HepG2 (cell line): ENCODE data around the gene TNP2. TPM values are rescaled to one million over a fixed set of nuclear protein-coding genes. Genes with fewer than 3 reads are reported as not detected.

Experiments used
- AKAP8 ChIP-seq: sonication (generic); formaldehyde crosslinking; IDR thresholded peaks from 2 replicates; pipeline ENCODE4 v1.5.1; 2020; ENCODE audit warnings: mild to moderate bottlenecking, missing genetic modification reagents
- DMAP1 ChIP-seq: IDR thresholded peaks from 2 replicates; pipeline ENCODE4 v1.6.1; 2016
- ETV5 ChIP-seq: IDR thresholded peaks from 2 replicates; pipeline ENCODE4 v1.6.1; 2018; ENCODE audit warnings: missing biosample characterization, missing genetic modification reagents, inconsistent platforms, borderline replicate concordance
- FOXC1 ChIP-seq: sonication (generic); formaldehyde crosslinking; IDR thresholded peaks from 2 replicates; pipeline ENCODE4 v1.8.0; 2022; ENCODE audit warnings: mild to moderate bottlenecking, missing genetic modification reagents, borderline replicate concordance
- GLI4 ChIP-seq: sonication (generic); formaldehyde crosslinking; IDR thresholded peaks from 2 replicates; pipeline ENCODE4 v1.5.1; 2020; ENCODE audit warnings: missing genetic modification reagents, mild to moderate bottlenecking, moderate library complexity, borderline replicate concordance
- JUN ChIP-seq: sonication (generic); formaldehyde crosslinking; IDR thresholded peaks from 2 replicates; pipeline ENCODE4 v1.4.0; 2020; ENCODE audit warnings: mild to moderate bottlenecking, missing genetic modification reagents
- NONO ChIP-seq, 2 experiments: fragments of 450-650 bp in 1 of 2; sonication (generic) in 1 of 2; formaldehyde crosslinking in 1 of 2; IDR thresholded peaks in 1 of 2; conservative IDR thresholded peaks in 1 of 2; 2 replicates each; pipeline versions ENCODE4 v1.6.1 to v1.8.0; 2017 to 2022; ENCODE audit warnings: mild to moderate bottlenecking in 1 of 2, missing genetic modification reagents in 1 of 2, moderate library complexity in 1 of 2
- POGK ChIP-seq: sonication (generic); formaldehyde crosslinking; conservative IDR thresholded peaks from 2 replicates; pipeline ENCODE4 v1.8.0; 2022; ENCODE audit warnings: mild to moderate bottlenecking, moderate library complexity, missing genetic modification reagents
- POGZ ChIP-seq: sonication (generic); formaldehyde crosslinking; IDR thresholded peaks from 2 replicates; pipeline ENCODE4 v1.4.0; 2020; ENCODE audit warnings: mild to moderate bottlenecking, missing genetic modification reagents
- SAP130 ChIP-seq: IDR thresholded peaks from 2 replicates; pipeline ENCODE4 v1.6.1; 2016; ENCODE audit warnings: low read depth
- SKI ChIP-seq: fragments of 450-650 bp; IDR thresholded peaks from one replicate; pipeline ENCODE4 v1.6.1; 2018; ENCODE audit warnings: mild to moderate bottlenecking; ENCODE audit not compliant: partially characterized antibody
- SP4 ChIP-seq: sonication (generic); formaldehyde crosslinking; IDR thresholded peaks from 2 replicates; pipeline ENCODE4 v1.8.1; 2023; ENCODE audit warnings: mild to moderate bottlenecking, missing genetic modification reagents
- SP5 ChIP-seq: IDR thresholded peaks from 2 replicates; pipeline ENCODE4 v1.6.1; 2016; ENCODE audit warnings: low read depth, borderline replicate concordance
- TOE1 ChIP-seq: sonication (generic); formaldehyde crosslinking; IDR thresholded peaks from 2 replicates; pipeline ENCODE4 v1.4.0; 2020; ENCODE audit warnings: mild to moderate bottlenecking, missing genetic modification reagents
- ZNF160 ChIP-seq: sonication (generic); formaldehyde crosslinking; IDR thresholded peaks from 2 replicates; pipeline ENCODE4 v1.8.0; 2022; ENCODE audit warnings: mild to moderate bottlenecking, inconsistent platforms, missing genetic modification reagents
- ZNF557 ChIP-seq: sonication (generic); formaldehyde crosslinking; IDR thresholded peaks from 2 replicates; pipeline ENCODE4 v1.4.0; 2020; ENCODE audit warnings: missing genetic modification reagents
- ZNF572 ChIP-seq: sonication (generic); formaldehyde crosslinking; IDR thresholded peaks from 2 replicates; pipeline ENCODE4 v1.5.1; 2020; ENCODE audit warnings: mild to moderate bottlenecking, missing genetic modification reagents
- ZSCAN22 ChIP-seq: sonication (generic); formaldehyde crosslinking; IDR thresholded peaks from 2 replicates; pipeline ENCODE4 v1.4.0; 2020; ENCODE audit warnings: mild to moderate bottlenecking, missing genetic modification reagents
- ZSCAN25 ChIP-seq: sonication (generic); formaldehyde crosslinking; IDR thresholded peaks from 2 replicates; pipeline ENCODE4 v1.8.0; 2022; ENCODE audit warnings: mild to moderate bottlenecking, missing genetic modification reagents
- polyA plus RNA-seq, 8 experiments: library from polyadenylated mRNA; depleted of rRNA in 3 of 8; stranded (reverse) in 7 of 8; unstranded in 1 of 8; fragments of >200 nt; fragmentation: Illumina TruSeq in 4 of 8; extraction: Trizol in 4 of 8; gene quantifications; 2 replicates each; pipeline versions ENCODE4 v1.2.1 to v1.2.3, GENCODE V29; 2011 to 2016; ENCODE audit warnings: low read depth in 4 of 8, missing spikeins in 1 of 8, mixed read lengths in 1 of 8; ENCODE audit not compliant: insufficient read depth in 1 of 8
- total RNA-seq, 5 experiments: library from RNA; depleted of rRNA; stranded (reverse); fragments of >200 nt; fragmentation: Illumina TruSeq; extraction: Trizol; gene quantifications; 2 replicates each; pipeline ENCODE4 v1.2.3, GENCODE V29; 2016; ENCODE audit warnings: low read depth in 1 of 5
- TF ChIP-seq, protein P1 (sequence below): IDR thresholded peaks from 2 replicates; pipeline ENCODE4 v1.6.1; 2016; ENCODE audit warnings: missing biosample characterization, missing genetic modification reagents, low read depth
- TF ChIP-seq, protein P2 (sequence below): sonication (generic); formaldehyde crosslinking; IDR thresholded peaks from 2 replicates; pipeline ENCODE4 v1.5.0; 2020; ENCODE audit warnings: mild to moderate bottlenecking, missing genetic modification reagents
- TF ChIP-seq, protein P3 (sequence below): sonication (generic); formaldehyde crosslinking; IDR thresholded peaks from 2 replicates; pipeline ENCODE4 v1.4.0; 2020; ENCODE audit warnings: missing genetic modification reagents

TNP2 gene
- total and polyA plus RNA-seq, 2 of the 13 experiments (the other 11 are each of a cell fraction or from before 2014, with no cell fraction given): not detected

GRCh38 chr16:11296706-11297491, 27.8 kb upstream of the TNP2 start (continued):
- TF ChIP-seq ZNF572 (CRISPR knock-in tag) (no peak), DMAP1 (CRISPR knock-in tag) (peak; percentile 50), SP4 (CRISPR knock-in tag) (no peak), ETV5 (peak; percentile 41; the same call in 1 of the 2 replicates), FOXC1 (CRISPR knock-in tag) (no peak), ZNF557 (CRISPR knock-in tag) (no peak), GLI4 (CRISPR knock-in tag) (no peak), SP5 (no peak), AKAP8 (CRISPR knock-in tag) (no peak), ZSCAN25 (CRISPR knock-in tag) (no peak), SAP130 (CRISPR knock-in tag) (peak; percentile 91), ZNF160 (0 out of 2 replicates have a peak, but pooled peaks have one; percentile 14), POGZ (peak; percentile 49; the same call in 1 of the 2 replicates), TOE1 (CRISPR knock-in tag) (no peak), NONO (IDR thresholded peaks at IDR 0.05) (no peak), NONO (CRISPR knock-in tag; conservative IDR thresholded peaks at IDR 0.05) (peak; percentile 45; the same call in 1 of the 2 replicates), SKI (no peak), ZSCAN22 (CRISPR knock-in tag) (0 out of 2 replicates have a peak, but pooled peaks have one; percentile 48), JUN (CRISPR knock-in tag) (peak; percentile 65), POGK (CRISPR knock-in tag) (0 out of 2 replicates have a peak, but pooled peaks have one; percentile 16)
- TF ChIP-seq, protein P1, sequence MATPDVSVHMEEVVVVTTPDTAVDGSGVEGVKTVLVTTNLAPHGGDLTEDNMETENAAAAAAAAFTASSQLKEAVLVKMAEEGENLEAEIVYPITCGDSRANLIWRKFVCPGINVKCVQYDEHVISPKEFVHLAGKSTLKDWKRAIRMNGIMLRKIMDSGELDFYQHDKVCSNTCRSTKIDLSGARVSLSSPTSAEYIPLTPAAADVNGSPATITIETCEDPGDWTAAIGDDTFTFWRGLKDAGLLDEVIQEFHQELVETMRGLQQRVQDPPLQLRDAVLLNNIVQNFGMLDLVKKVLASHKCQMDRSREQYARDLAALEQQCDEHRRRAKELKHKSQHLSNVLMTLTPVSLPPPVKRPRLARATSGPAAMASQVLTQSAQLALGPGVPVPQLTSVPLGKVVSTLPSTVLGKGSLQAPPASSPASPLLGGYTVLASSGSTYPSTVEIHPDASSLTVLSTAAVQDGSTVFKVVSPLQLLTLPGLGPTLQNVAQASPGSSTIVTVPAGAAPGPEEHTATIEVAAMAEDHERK (CRISPR knock-in tag): no peak
- TF ChIP-seq, protein P2, sequence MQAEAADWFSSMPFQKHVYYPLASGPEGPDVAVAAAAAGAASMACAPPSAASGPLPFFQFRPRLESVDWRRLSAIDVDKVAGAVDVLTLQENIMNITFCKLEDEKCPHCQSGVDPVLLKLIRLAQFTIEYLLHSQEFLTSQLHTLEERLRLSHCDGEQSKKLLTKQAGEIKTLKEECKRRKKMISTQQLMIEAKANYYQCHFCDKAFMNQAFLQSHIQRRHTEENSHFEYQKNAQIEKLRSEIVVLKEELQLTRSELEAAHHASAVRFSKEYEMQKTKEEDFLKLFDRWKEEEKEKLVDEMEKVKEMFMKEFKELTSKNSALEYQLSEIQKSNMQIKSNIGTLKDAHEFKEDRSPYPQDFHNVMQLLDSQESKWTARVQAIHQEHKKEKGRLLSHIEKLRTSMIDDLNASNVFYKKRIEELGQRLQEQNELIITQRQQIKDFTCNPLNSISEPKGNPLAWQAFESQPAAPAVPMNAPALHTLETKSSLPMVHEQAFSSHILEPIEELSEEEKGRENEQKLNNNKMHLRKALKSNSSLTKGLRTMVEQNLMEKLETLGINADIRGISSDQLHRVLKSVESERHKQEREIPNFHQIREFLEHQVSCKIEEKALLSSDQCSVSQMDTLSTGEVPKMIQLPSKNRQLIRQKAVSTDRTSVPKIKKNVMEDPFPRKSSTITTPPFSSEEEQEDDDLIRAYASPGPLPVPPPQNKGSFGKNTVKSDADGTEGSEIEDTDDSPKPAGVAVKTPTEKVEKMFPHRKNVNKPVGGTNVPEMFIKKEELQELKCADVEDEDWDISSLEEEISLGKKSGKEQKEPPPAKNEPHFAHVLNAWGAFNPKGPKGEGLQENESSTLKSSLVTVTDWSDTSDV (CRISPR knock-in tag): no peak
- TF ChIP-seq, protein P3, sequence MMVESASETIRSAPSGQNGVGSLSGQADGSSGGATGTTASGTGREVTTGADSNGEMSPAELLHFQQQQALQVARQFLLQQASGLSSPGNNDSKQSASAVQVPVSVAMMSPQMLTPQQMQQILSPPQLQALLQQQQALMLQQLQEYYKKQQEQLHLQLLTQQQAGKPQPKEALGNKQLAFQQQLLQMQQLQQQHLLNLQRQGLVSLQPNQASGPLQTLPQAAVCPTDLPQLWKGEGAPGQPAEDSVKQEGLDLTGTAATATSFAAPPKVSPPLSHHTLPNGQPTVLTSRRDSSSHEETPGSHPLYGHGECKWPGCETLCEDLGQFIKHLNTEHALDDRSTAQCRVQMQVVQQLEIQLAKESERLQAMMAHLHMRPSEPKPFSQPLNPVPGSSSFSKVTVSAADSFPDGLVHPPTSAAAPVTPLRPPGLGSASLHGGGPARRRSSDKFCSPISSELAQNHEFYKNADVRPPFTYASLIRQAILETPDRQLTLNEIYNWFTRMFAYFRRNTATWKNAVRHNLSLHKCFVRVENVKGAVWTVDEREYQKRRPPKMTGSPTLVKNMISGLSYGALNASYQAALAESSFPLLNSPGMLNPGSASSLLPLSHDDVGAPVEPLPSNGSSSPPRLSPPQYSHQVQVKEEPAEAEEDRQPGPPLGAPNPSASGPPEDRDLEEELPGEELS: peak; percentile 84; the same call in 1 of the 2 replicates
